Transverse colon (tissue), 4 donors: ENCODE measurements around the gene POLR2L.

Source experiments
- EP300 ChIP-seq: sonication (generic); formaldehyde crosslinking; IDR thresholded peaks from one replicate; pipeline ENCODE4 v1.6.1; 2017; ENCODE audit warnings: antibody characterized with exemption, low read depth
- POLR2A ChIP-seq: fragments of 450-650 bp; IDR thresholded peaks from one replicate; pipeline ENCODE4 v1.6.1; 2016; ENCODE audit warnings: antibody characterized with exemption, mild to moderate bottlenecking, moderate library complexity
- POLR2AphosphoS5 ChIP-seq, 3 donors: sonication (generic); formaldehyde crosslinking; IDR thresholded peaks; one replicate each; pipeline ENCODE4 v1.6.1; 2016; ENCODE audit warnings: antibody characterized with exemption in 3 of 3
- TF ChIP-seq, protein P1 (sequence below), 5 experiments: fragments of 200-600 bp in 3 of 5; fragments of 450-650 bp in 2 of 5; sonication (generic) in 3 of 5; IDR thresholded peaks; 1 replicate in 2 of 5; 2 replicates in 3 of 5; pipeline ENCODE4 v1.5.1; 2016 to 2017; ENCODE audit warnings: antibody characterized with exemption in 5 of 5, inconsistent platforms in 3 of 5, mild to moderate bottlenecking in 2 of 5, moderate library complexity in 1 of 5

DNA sequence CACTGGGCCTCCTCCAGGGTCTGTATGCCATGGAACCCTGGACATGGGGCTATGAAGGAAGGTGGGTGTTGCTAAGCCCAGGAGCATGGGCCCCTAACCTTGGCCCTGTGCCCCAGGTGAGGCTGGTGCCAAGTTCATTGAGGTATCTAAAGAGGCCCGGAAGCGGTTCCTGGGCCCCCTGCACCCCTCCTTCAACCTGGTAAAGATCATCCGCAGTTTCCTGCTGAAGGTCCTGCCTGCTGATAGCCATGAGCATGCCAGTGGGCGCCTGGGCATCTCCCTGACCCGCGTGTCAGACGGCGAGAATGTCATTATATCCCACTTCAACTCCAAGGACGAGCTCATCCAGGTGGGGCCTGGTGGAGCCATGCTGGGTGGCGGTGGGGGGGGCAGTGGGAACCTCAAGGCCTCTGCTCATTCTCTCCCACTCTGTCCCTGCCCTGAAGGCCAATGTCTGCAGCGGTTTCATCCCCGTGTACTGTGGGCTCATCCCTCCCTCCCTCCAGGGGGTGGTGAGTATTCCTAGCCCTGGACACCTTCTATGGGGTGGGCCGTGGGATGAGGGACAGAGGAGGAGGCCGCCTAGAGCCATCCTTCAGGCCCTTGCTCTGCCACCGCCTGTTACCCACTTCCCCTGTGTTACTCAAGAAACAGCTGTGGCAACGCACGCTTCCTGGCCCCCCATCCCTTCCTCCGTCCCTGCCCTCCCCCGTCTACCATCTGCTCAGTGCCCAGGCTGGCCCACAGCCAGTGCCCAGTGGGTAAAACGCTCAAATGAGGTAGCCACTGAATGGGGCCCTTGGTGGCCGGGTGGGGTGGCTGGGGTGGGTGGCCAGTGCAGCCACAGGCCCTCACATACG lies 20.6 kb downstream of the POLR2L start:
- TF ChIP-seq, protein P1, sequence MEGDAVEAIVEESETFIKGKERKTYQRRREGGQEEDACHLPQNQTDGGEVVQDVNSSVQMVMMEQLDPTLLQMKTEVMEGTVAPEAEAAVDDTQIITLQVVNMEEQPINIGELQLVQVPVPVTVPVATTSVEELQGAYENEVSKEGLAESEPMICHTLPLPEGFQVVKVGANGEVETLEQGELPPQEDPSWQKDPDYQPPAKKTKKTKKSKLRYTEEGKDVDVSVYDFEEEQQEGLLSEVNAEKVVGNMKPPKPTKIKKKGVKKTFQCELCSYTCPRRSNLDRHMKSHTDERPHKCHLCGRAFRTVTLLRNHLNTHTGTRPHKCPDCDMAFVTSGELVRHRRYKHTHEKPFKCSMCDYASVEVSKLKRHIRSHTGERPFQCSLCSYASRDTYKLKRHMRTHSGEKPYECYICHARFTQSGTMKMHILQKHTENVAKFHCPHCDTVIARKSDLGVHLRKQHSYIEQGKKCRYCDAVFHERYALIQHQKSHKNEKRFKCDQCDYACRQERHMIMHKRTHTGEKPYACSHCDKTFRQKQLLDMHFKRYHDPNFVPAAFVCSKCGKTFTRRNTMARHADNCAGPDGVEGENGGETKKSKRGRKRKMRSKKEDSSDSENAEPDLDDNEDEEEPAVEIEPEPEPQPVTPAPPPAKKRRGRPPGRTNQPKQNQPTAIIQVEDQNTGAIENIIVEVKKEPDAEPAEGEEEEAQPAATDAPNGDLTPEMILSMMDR (IDR thresholded peaks at IDR 0.05) = no peak
- TF ChIP-seq POLR2A (no peak), POLR2AphosphoS5 (IDR thresholded peaks at IDR 0.05) (no peak), EP300 (no peak)
